HUES6 (cell line): Measurements from ENCODE around the gene PRKG1.

Experiments used
- H3K27ac ChIP-seq: 2 replicates; pipeline ENCODE4 v1.7.0; 2013; ENCODE audit warnings: low read depth, mild to moderate bottlenecking, low read length, inconsistent platforms
- H3K27me3 ChIP-seq: 2 replicates; pipeline ENCODE4 v1.6.1; 2013; ENCODE audit warnings: low read length; ENCODE audit not compliant: control insufficient read depth, insufficient read depth
- H3K36me3 ChIP-seq: 2 replicates; pipeline ENCODE4 v1.6.1; 2013; ENCODE audit warnings: low read length; ENCODE audit not compliant: control insufficient read depth, insufficient read depth
- H3K4me1 ChIP-seq: 2 replicates; pipeline ENCODE4 v1.6.1; 2013; ENCODE audit warnings: low read length; ENCODE audit not compliant: control insufficient read depth, insufficient read depth
- H3K4me3 ChIP-seq: 2 replicates; pipeline ENCODE4 v1.5.1; 2013; ENCODE audit warnings: low read depth, low read length
- H3K9ac ChIP-seq: one replicate; pipeline ENCODE4 v1.6.1; 2013; ENCODE audit warnings: mild to moderate bottlenecking, low read length
- H3K9me3 ChIP-seq: 2 replicates; pipeline ENCODE4 v1.6.1; 2013; ENCODE audit warnings: low read depth, low read length; ENCODE audit not compliant: control insufficient read depth, insufficient read depth

PRKG1 gene

DNA sequence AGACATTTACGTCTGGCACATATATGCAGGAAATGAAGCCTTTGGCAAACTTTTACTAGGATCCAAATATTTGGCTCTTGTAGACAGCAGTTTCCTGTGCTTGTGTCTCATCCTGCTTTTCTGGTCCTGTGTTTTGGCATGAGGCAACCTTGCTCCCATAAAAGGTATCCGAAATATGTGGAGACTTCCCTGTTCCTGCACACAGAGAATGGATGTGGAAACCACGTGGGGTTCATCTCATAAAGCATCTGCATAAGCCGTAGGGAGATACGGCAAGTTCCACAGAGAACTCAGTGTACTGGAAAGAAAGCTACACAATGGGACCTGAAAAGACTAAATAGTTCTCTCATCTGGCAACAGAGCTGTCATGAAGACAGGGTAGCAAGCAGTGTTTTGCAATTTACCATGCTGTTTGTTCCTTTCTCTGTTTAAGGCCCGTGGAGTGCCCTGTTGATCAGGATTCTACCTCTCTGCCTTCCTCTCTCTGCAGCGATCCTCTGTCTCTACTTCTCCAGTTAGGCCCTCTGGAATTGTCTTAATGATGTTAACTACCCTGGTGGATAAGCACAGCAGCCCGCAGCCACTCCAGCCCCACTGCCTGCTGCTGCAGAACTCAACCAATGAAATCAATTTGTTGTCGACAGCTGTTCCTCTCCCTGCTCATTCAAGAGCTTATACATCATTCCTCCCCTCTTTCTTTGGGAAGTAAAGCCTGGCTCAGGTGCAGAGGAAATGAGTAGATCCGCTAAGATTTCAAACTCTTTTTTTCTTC lies 331.5 kb downstream of the PRKG1 start:
- no peaks in the 10 kb centered on the region for H3K9me3 ChIP-seq
- no peaks in the 10 kb centered on the region for H3K27me3 ChIP-seq
- no peak overlapping the region for H3K4me3 ChIP-seq
- H3K4me1 ChIP-seq = 0 out of 2 replicates have a peak, but pooled peaks cover 4% of the 10 kb centered on the region
- no peak overlapping the region for H3K27ac ChIP-seq
- no peak overlapping the region for H3K9ac ChIP-seq
- no peaks in the 10 kb centered on the region for H3K36me3 ChIP-seq

DNA sequence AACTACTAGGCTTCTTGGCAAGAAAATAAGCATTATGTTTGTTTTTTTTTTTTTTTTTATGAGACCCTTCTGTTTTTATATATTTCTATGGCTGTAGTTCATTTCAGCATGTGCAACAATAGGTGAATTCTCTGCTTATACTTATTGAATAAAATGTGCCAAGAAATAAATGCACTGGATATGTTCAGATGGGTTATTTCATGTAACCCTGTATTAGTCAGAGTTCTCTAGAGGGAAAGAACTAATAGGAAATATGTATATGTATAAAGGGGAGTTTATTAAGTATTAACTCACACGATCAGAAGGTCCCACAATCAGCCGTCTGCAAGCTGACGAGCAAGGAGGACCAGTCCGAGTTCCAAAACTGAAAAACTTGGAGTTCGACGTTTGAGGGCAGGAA lies 332.3 kb downstream of the PRKG1 start:
- Histone ChIP-seq H3K9me3 (no peaks in the 10 kb centered on the region), H3K9ac (no peak overlapping the region), H3K27me3 (no peaks in the 10 kb centered on the region), H3K36me3 (no peaks in the 10 kb centered on the region), H3K4me3 (no peak overlapping the region), H3K4me1 (0 out of 2 replicates have a peak, but pooled peaks cover 4% of the 10 kb centered on the region), H3K27ac (no peak overlapping the region)

- Histone ChIP-seq H3K27me3 (no peaks in the 10 kb centered on the region), H3K4me3 (no peak overlapping the region), H3K27ac (no peak overlapping the region), H3K4me1 (no peaks in the 10 kb centered on the region), H3K9me3 (no peaks in the 10 kb centered on the region), H3K9ac (no peak overlapping the region), H3K36me3 (no peaks in the 10 kb centered on the region)
Observed at GRCh38 chr10:51416494-51416893, 342.2 kb downstream of the PRKG1 start.

DNA sequence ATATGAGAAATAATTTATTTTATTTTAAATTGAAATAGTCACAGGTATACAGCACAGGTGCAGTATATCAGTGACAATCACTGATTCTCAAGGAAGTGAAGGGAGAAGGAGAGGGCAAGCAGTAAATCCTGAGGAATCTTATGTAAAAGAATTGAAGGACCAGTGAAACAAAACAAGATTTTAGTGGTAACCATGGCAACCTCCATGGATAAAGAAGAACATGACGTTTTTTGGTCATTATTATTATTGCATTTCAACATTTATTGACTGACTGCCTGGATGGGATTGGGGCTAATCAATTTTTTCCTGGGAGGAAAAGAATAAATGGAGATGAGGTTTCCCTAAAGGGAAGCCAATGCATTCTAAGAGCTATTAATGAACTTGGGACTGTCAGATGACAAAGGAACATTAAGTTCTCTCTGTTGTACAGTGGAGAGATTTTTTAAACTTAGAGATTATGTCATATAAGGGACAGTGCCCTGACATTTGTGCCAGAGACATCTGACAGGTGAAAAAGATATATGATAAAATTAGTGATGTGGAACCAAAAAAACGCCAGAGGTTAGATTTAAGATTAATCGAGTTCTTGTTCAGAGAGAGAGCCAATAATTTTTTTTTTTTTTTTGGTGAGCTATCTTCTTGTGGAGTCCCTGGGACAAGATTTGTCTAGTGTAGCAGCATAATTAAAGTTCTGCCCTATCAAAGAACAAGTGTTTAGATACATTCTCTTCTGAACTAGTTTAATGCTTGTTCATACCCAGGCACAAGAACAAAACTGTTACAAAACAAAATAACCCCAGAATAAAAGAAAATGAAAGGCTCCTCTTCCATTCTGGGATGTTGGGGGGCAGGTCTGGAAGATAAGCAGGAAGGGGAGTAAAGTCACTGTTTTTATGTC lies 345.2 kb downstream of the PRKG1 start:
- Histone ChIP-seq H3K27me3 (no peaks in the 10 kb centered on the region), H3K36me3 (no peaks in the 10 kb centered on the region), H3K9ac (no peak overlapping the region), H3K9me3 (no peaks in the 10 kb centered on the region), H3K4me3 (no peak overlapping the region), H3K27ac (no peak overlapping the region), H3K4me1 (peaks cover 4% of the 10 kb centered on the region; the same call in 1 of the 2 replicates)

- Histone ChIP-seq H3K9me3 (no peaks in the 10 kb centered on the region), H3K27me3 (no peaks in the 10 kb centered on the region), H3K36me3 (no peaks in the 10 kb centered on the region), H3K4me1 (peaks cover 4% of the 10 kb centered on the region; the same call in 1 of the 2 replicates), H3K4me3 (no peak overlapping the region), H3K9ac (no peak overlapping the region), H3K27ac (no peak overlapping the region)
Observed at GRCh38 chr10:51421853-51422252, 347.6 kb downstream of the PRKG1 start.

- Histone ChIP-seq H3K9me3 (no peaks in the 10 kb centered on the region), H3K9ac (no peak overlapping the region), H3K4me3 (no peak overlapping the region)
Observed at GRCh38 chr10:51422311-51423120, 348.2 kb downstream of the PRKG1 start.

DNA sequence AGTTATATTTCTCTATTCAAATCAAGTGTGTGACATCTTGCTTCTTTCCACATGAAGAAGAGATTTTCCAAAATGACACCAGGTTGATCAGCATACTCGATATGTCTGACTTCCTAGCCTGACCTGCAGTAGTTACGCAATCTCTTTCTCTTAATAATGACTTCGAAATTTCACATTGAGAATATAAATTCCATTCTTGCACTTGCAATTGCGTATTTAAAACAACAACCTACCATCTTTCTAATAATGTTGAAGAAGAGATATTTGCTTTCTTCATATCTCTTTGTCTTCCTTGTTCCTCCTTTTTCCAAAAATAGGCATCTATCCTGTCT lies 348.8 kb downstream of the PRKG1 start:
- Histone ChIP-seq H3K27me3 (no peaks in the 10 kb centered on the region), H3K4me1 (peaks cover 4% of the 10 kb centered on the region; the same call in 1 of the 2 replicates), H3K9ac (no peak overlapping the region), H3K9me3 (no peaks in the 10 kb centered on the region), H3K36me3 (no peaks in the 10 kb centered on the region), H3K27ac (no peak overlapping the region), H3K4me3 (no peak overlapping the region)

More at GRCh38 chr10:51422311-51423120, 348.2 kb downstream of the PRKG1 start:
- H3K27me3 ChIP-seq = no peaks in the 10 kb centered on the region
- no peaks in the 10 kb centered on the region for H3K36me3 ChIP-seq
- peaks cover 4% of the 10 kb centered on the region; the same call in 1 of the 2 replicates for H3K4me1 ChIP-seq
- H3K27ac ChIP-seq = no peak overlapping the region

- no peaks in the 10 kb centered on the region for H3K9me3 ChIP-seq
- no peak overlapping the region for H3K4me3 ChIP-seq
- H3K36me3 ChIP-seq = no peaks in the 10 kb centered on the region
- H3K27me3 ChIP-seq = no peaks in the 10 kb centered on the region
- H3K4me1 ChIP-seq = peaks cover 4% of the 10 kb centered on the region; the same call in 1 of the 2 replicates
- H3K27ac ChIP-seq = no peak overlapping the region
- H3K9ac ChIP-seq = no peak overlapping the region
Observed at GRCh38 chr10:51425431-51425830, 351.1 kb downstream of the PRKG1 start.

GRCh38 chr10:51427758-51428157 lies 353.5 kb downstream of the PRKG1 start:
- Histone ChIP-seq H3K27me3 (no peaks in the 10 kb centered on the region), H3K9me3 (no peaks in the 10 kb centered on the region), H3K4me1 (peaks cover 6% of the 10 kb centered on the region), H3K27ac (no peak overlapping the region), H3K9ac (no peak overlapping the region), H3K4me3 (no peak overlapping the region), H3K36me3 (no peaks in the 10 kb centered on the region)

DNA sequence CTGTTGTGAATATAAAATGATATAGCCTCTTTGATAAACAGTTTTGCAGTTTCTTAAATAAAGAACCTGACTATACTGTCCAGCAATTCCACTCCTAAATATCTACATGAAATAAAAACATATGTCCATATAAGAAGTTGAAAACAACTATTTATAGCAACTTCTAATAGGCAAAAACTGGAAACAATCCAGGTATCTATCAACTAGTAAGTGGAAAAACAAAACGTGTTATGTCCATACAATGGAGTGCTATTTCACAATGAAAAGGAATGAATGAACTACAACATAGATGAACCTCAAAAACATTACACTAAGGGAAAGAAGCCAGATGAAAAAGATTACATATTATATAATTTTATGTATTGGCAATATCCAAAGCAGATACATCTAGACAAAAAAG lies 356.2 kb downstream of the PRKG1 start:
- no peak overlapping the region for H3K4me3 ChIP-seq
- H3K9me3 ChIP-seq = no peaks in the 10 kb centered on the region
- no peaks in the 10 kb centered on the region for H3K27me3 ChIP-seq
- no peak overlapping the region for H3K9ac ChIP-seq
- no peak overlapping the region for H3K27ac ChIP-seq
- no peaks in the 10 kb centered on the region for H3K36me3 ChIP-seq
- peaks cover 6% of the 10 kb centered on the region for H3K4me1 ChIP-seq
